ENCODE data around the gene EEF1AKMT1.
A peak's percentile ranks its signal among the peaks of the same experiment; 100 is the strongest.

Gene EEF1AKMT1

GRCh38 chr13:20773194-20774080, at the start of gene EEF1AKMT1:
Gene EEF1AKMT1 (minus strand): TSS chr13:20773961. CDS start chr13:20757598, 16,363 bp downstream.
- peaks cover 8% of the 10 kb centered on the region for H3K4me1 Mint-ChIP-seq
- peak within 1 kb of the TSS; percentile 99 for H3K4me3 Mint-ChIP-seq
- H3K9me3 Mint-ChIP-seq, result peaks cover 4% of the 10 kb centered on the region
- ATAC-seq (ENCODE audit: low read depth) (peak; percentile 90), DNase-seq (ENCODE audit: low spot score in 2 of 2) (peak; percentile 91 to 92)
- peak within 1 kb of the TSS; percentile 91 for H3K27ac Mint-ChIP-seq
- no peaks in the 10 kb centered on the region for H3K27me3 Mint-ChIP-seq
- H3K36me3 Mint-ChIP-seq, result peaks cover 15% of the 10 kb centered on the region

GRCh38 chr13:20823071-20823470, 49.3 kb upstream of the EEF1AKMT1 start:
- Mint-ChIP-seq H3K27ac (no peak overlapping the region), H3K4me1 (peaks cover 5% of the 10 kb centered on the region), H3K27me3 (no peaks in the 10 kb centered on the region), H3K4me3 (no peak overlapping the region), H3K36me3 (peaks cover 10% of the 10 kb centered on the region), H3K9me3 (no peaks in the 10 kb centered on the region)
- ATAC-seq (ENCODE audit: low read depth), result no peak
- DNase-seq (ENCODE audit: low spot score in 2 of 2), result no peak

GRCh38 chr13:20822406-20822805, 48.6 kb upstream of the EEF1AKMT1 start:
- no peak for ATAC-seq (ENCODE audit: low read depth)
- Mint-ChIP-seq H3K9me3 (no peaks in the 10 kb centered on the region), H3K4me1 (peaks cover 5% of the 10 kb centered on the region), H3K4me3 (no peak overlapping the region), H3K36me3 (peaks cover 10% of the 10 kb centered on the region), H3K27me3 (no peaks in the 10 kb centered on the region), H3K27ac (no peak overlapping the region)
- no peak for DNase-seq (ENCODE audit: low spot score in 2 of 2)

GRCh38 chr13:20819715-20820114, 46.0 kb upstream of the EEF1AKMT1 start:
- ATAC-seq (ENCODE audit: low read depth), result no peak
- peaks cover 5% of the 10 kb centered on the region for H3K4me1 Mint-ChIP-seq
- H3K27me3 Mint-ChIP-seq, result no peaks in the 10 kb centered on the region
- H3K9me3 Mint-ChIP-seq, result no peaks in the 10 kb centered on the region
- no peak for DNase-seq (ENCODE audit: low spot score in 2 of 2)
- H3K27ac Mint-ChIP-seq, result no peak overlapping the region
- peaks cover 14% of the 10 kb centered on the region for H3K36me3 Mint-ChIP-seq
- no peak overlapping the region for H3K4me3 Mint-ChIP-seq

GRCh38 chr13:20815464-20815863, 41.7 kb upstream of the EEF1AKMT1 start:
- no peak for ATAC-seq (ENCODE audit: low read depth)

GRCh38 chr13:20814224-20814910, 40.6 kb upstream of the EEF1AKMT1 start:
- no peak overlapping the region for H3K27ac Mint-ChIP-seq

More at GRCh38 chr13:20815464-20815863, 41.7 kb upstream of the EEF1AKMT1 start:
- Mint-ChIP-seq H3K27ac (no peak overlapping the region), H3K4me1 (peaks cover 3% of the 10 kb centered on the region), H3K36me3 (peaks cover 27% of the 10 kb centered on the region), H3K9me3 (no peaks in the 10 kb centered on the region), H3K27me3 (no peaks in the 10 kb centered on the region), H3K4me3 (no peak overlapping the region)
- DNase-seq (ENCODE audit: low spot score in 2 of 2), result no peak

GRCh38 chr13:20812890-20813289, 39.1 kb upstream of the EEF1AKMT1 start:
- no peak for DNase-seq (ENCODE audit: low spot score in 2 of 2)
- peaks cover 3% of the 10 kb centered on the region for H3K4me1 Mint-ChIP-seq
- no peaks in the 10 kb centered on the region for H3K27me3 Mint-ChIP-seq
- H3K9me3 Mint-ChIP-seq, result no peaks in the 10 kb centered on the region
- no peak for ATAC-seq (ENCODE audit: low read depth)
- no peak overlapping the region for H3K4me3 Mint-ChIP-seq
- H3K27ac Mint-ChIP-seq, result no peak overlapping the region
- H3K36me3 Mint-ChIP-seq, result peaks cover 30% of the 10 kb centered on the region

More at GRCh38 chr13:20814224-20814910, 40.6 kb upstream of the EEF1AKMT1 start:
- H3K4me1 Mint-ChIP-seq, result peaks cover 3% of the 10 kb centered on the region
- H3K36me3 Mint-ChIP-seq, result peaks cover 26% of the 10 kb centered on the region
- ATAC-seq (ENCODE audit: low read depth), result no peak
- no peak overlapping the region for H3K4me3 Mint-ChIP-seq
- H3K9me3 Mint-ChIP-seq, result no peaks in the 10 kb centered on the region
- DNase-seq (ENCODE audit: low spot score in 2 of 2), result no peak
- no peaks in the 10 kb centered on the region for H3K27me3 Mint-ChIP-seq

GRCh38 chr13:20810808-20811207, 37.0 kb upstream of the EEF1AKMT1 start:
- no peak overlapping the region for H3K4me3 Mint-ChIP-seq
- H3K27me3 Mint-ChIP-seq, result no peaks in the 10 kb centered on the region
- peaks cover 34% of the 10 kb centered on the region for H3K36me3 Mint-ChIP-seq
- peak overlapping the region; percentile 28 for H3K27ac Mint-ChIP-seq
- DNase-seq (ENCODE audit: low spot score in 2 of 2) (no peak), ATAC-seq (ENCODE audit: low read depth) (no peak)
- no peaks in the 10 kb centered on the region for H3K9me3 Mint-ChIP-seq
- peaks cover 3% of the 10 kb centered on the region for H3K4me1 Mint-ChIP-seq

- no peaks in the 10 kb centered on the region for H3K9me3 Mint-ChIP-seq
- DNase-seq (ENCODE audit: low spot score in 2 of 2) (no peak), ATAC-seq (ENCODE audit: low read depth) (no peak)
- no peak overlapping the region for H3K27ac Mint-ChIP-seq
- H3K4me1 Mint-ChIP-seq, result no peaks in the 10 kb centered on the region
- H3K4me3 Mint-ChIP-seq, result no peak overlapping the region
- H3K27me3 Mint-ChIP-seq, result no peaks in the 10 kb centered on the region
- H3K36me3 Mint-ChIP-seq, result peaks cover 31% of the 10 kb centered on the region
These were observed 35.1 kb upstream of the EEF1AKMT1 start for GRCh38 chr13:20808874-20809273.

- DNase-seq (ENCODE audit: low spot score in 2 of 2) (no peak), ATAC-seq (ENCODE audit: low read depth) (no peak)
- H3K4me3 Mint-ChIP-seq, result no peak overlapping the region
- peaks cover 6% of the 10 kb centered on the region for H3K4me1 Mint-ChIP-seq
- no peaks in the 10 kb centered on the region for H3K9me3 Mint-ChIP-seq
- peaks cover 13% of the 10 kb centered on the region for H3K36me3 Mint-ChIP-seq
- no peaks in the 10 kb centered on the region for H3K27me3 Mint-ChIP-seq
- H3K27ac Mint-ChIP-seq, result peak overlapping the region; percentile 12
These were observed 29.6 kb upstream of the EEF1AKMT1 start for GRCh38 chr13:20803180-20803965.

- H3K4me1 Mint-ChIP-seq, result peaks cover 17% of the 10 kb centered on the region
- no peak for DNase-seq (ENCODE audit: low spot score in 2 of 2)
- peak overlapping the region; percentile 53 for H3K27ac Mint-ChIP-seq
- ATAC-seq (ENCODE audit: low read depth), result no peak
- peaks cover 13% of the 10 kb centered on the region for H3K36me3 Mint-ChIP-seq
- H3K4me3 Mint-ChIP-seq, result no peak overlapping the region
- H3K27me3 Mint-ChIP-seq, result no peaks in the 10 kb centered on the region
- H3K9me3 Mint-ChIP-seq, result no peaks in the 10 kb centered on the region
These were observed 27.9 kb upstream of the EEF1AKMT1 start for GRCh38 chr13:20801707-20802106.

GRCh38 chr13:20799726-20800416, 26.1 kb upstream of the EEF1AKMT1 start:
- peaks cover 13% of the 10 kb centered on the region for H3K36me3 Mint-ChIP-seq
- no peak overlapping the region for H3K4me3 Mint-ChIP-seq
- H3K4me1 Mint-ChIP-seq, result peaks cover 17% of the 10 kb centered on the region
- DNase-seq (ENCODE audit: low spot score in 2 of 2), result no peak
- peak overlapping the region; percentile 53 for H3K27ac Mint-ChIP-seq
- no peaks in the 10 kb centered on the region for H3K9me3 Mint-ChIP-seq
- ATAC-seq (ENCODE audit: low read depth), result no peak
- H3K27me3 Mint-ChIP-seq, result no peaks in the 10 kb centered on the region

GRCh38 chr13:20798027-20798426, 24.3 kb upstream of the EEF1AKMT1 start:
- Mint-ChIP-seq H3K27ac (peak overlapping the region; percentile 77), H3K4me3 (peak overlapping the region; percentile 49), H3K36me3 (peaks cover 20% of the 10 kb centered on the region), H3K9me3 (no peaks in the 10 kb centered on the region), H3K4me1 (peaks cover 17% of the 10 kb centered on the region), H3K27me3 (no peaks in the 10 kb centered on the region)
- DNase-seq (ENCODE audit: low spot score in 2 of 2) (peak in 1 of 2 donors; percentile 19), ATAC-seq (ENCODE audit: low read depth) (peak; percentile 97)
